GM12873 (cell line): ENCODE results near the gene LRRC27.

Source experiments
- TF ChIP-seq, protein P1 (sequence below): IDR thresholded peaks from 2 replicates; pipeline ENCODE4 v1.5.1; 2012; ENCODE audit warnings: low read depth, mild to moderate bottlenecking, moderate library complexity, low read length, control low read depth; ENCODE audit not compliant: insufficient read depth; ENCODE audit errors: missing control alignments

The LRRC27 gene

DNA sequence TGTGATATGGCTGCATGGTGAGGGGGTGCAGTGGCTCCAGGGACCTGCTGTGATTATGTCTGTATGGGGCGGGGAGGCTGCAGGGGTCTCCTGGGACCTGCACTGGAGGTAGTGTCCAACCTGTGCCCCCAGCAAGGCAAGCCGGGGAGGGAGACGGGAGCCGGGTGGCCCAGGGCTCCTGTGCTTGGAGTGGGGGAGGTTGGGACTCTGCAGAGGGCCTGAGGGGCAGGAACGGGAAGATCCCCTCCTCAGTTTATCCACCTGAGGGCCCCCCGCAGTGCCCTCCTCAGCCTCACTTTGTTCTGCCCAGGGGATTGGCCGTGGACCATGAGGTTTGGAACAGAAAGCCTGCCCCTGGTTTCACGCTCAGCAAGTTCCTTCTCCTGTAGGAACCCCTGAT lies 42.2 kb downstream of the LRRC27 start:
- TF ChIP-seq, protein P1, sequence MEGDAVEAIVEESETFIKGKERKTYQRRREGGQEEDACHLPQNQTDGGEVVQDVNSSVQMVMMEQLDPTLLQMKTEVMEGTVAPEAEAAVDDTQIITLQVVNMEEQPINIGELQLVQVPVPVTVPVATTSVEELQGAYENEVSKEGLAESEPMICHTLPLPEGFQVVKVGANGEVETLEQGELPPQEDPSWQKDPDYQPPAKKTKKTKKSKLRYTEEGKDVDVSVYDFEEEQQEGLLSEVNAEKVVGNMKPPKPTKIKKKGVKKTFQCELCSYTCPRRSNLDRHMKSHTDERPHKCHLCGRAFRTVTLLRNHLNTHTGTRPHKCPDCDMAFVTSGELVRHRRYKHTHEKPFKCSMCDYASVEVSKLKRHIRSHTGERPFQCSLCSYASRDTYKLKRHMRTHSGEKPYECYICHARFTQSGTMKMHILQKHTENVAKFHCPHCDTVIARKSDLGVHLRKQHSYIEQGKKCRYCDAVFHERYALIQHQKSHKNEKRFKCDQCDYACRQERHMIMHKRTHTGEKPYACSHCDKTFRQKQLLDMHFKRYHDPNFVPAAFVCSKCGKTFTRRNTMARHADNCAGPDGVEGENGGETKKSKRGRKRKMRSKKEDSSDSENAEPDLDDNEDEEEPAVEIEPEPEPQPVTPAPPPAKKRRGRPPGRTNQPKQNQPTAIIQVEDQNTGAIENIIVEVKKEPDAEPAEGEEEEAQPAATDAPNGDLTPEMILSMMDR = no peak

DNA sequence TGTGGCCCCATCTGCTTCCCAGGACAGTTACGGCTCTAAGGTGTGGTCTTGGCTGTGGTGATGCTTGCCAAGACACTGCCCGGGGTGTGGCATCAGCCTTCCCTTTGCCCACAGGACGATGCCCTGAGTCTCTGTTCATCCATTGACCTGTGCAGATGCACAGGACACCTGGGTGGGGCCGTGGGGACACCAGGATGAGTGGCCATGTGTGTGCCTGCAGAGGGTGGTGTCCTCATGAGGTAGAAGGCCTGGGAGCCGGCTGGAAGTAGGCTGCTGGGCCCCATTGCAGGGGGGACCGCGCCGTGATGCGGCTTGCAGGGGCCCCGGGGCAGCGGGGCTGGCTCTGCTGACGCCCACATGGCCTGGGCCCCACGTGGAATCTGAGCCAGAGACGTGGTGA lies 42.6 kb downstream of the LRRC27 start:
- TF ChIP-seq, protein P1 = no peak

DNA sequence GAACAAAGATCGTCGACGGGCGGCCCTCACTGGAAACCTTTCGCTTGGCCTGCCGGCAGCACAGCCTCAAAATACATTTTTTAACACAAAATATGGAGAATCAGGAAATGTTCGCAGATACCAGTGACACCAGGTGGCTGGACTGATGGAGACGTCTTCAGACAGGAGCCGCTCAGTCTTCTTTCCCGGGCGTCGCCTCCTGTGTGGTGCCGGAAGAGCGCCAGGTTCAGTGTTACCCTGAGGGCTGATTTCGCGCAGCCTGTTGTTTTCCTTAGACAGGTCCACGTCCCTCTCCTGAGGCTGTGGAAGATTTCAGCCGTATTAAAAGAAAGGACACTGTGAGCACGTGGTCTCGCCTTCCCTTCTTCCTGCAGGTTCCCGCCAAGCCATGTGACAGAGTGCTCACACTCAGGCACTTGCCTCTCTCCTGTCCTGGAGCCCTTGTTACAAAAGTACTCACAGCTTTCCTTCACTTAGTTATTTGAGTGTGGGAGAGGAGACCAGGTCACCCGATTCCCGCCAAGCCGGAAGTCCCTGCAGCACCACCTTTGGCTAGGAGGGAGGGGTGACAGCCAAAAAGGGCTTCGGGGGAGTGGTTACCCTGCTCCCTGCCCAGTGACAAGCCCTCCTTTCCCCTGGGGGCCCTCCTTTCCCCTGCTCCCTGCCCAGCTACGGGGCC lies 43.3 kb downstream of the LRRC27 start:
- TF ChIP-seq, protein P1 = no peak

DNA sequence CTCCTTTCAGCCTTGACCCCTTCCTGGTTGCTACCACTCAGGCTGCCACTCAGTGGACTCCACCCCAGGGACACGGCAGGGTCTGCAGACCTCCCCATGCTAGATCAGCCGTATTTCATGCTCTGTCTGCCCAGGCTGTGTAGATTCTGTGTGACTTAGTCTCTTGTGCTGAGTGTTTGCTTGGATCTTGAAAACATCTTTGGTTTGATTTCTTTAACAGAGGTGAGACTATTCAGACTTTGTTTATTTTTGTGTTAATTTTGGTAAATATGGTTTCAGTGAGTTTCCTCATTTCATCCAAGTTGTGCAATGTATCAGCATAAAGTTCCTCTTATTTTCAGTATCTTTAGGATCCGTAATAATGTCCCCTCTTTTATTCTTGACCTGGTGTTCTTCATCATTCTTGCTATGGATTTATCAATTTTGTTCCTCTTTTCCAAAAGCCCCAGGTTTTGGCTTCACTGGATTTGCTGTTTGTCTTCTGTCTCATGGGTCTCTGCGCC lies 43.9 kb downstream of the LRRC27 start:
- TF ChIP-seq, protein P1 = no peak

DNA sequence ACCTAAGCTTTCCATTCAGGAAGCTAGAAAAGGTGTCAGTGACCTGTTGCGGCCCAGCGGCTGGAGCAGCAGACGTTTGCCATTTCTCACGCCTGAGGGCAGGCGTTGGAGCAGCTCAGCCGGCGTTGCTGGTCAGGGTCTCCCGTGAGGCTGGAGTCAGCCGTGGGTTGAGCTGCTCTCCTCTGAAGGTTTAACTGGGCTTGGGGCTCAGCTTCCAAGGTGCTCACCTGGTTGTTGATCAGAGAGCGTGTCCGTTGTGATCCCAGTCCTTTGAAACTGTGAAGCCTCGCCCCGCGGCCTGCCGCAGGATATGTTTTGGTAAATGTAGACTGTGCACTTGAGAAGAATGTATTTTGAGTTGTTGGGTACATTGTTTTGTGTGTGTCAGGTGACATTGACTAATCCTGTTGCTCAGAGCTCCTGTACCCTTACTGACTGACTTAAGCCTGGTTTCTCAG lies 44.4 kb downstream of the LRRC27 start:
- TF ChIP-seq, protein P1 = no peak

DNA sequence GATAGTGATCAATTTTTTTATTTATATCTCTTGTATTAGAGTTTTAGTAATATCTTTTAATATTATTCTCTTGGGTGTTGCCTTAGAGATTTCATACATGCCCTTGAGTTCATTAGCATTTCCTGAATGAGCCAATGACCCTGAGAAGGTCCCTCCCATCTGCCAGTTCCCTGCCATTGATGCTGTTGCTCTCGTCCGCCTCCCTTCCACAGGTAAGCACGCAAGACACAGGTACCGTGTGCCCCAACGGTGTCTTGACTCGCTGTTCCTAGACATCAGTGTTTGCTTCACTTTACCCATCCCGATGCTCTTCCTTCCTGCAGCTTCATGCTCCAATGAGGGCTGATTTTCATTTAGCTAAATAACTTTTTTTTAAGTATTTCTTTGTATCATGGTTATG lies 45.3 kb downstream of the LRRC27 start:
- TF ChIP-seq, protein P1 = no peak

DNA sequence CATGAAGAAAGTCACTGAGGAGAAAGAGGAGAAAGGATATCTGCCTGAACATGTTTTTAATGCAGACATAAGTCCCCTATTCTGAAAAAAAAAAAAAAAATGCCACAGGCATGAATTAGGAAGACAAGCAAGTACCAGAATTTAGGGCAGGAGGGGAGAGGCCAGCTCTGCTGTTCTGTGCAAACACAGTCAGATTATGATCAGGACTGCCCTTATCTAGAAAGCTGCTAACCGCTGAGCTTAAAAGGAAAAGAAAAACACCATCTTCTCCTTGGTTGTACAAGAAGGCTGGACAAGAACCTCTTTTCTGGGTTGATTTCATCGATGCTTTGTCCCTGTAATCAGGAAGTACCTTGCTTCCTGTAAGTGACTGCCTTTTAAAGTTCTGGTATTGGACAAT lies 49.7 kb downstream of the LRRC27 start:
- TF ChIP-seq, protein P1 = no peak
